Lung (tissue), 12 donors: Measurements from ENCODE around the gene C20orf144. TPM values are rescaled to one million over a fixed set of nuclear protein-coding genes. Genes with fewer than 3 reads are reported as not detected.

Experiments used
- ATAC-seq: fragments of 200-7000 bp; cut with Tn5 transposase; one replicate; pipeline ENCODE4 v1.9.1; 2020; ENCODE audit warnings: moderate number of reproducible peaks; ENCODE audit not compliant: insufficient read depth, low FRiP score
- DNase-seq, 3 donors: peaks; one replicate each; pipeline ENCODE4 v3.0.0-alpha.2; 2013 to 2017
- H3K27ac ChIP-seq, 2 donors: one replicate each; pipeline ENCODE4 v1.5.1; 2013; ENCODE audit warnings: mild to moderate bottlenecking in 2 of 2, moderate library complexity in 2 of 2, control low read depth in 1 of 2, inconsistent platforms in 1 of 2, low read depth in 1 of 2, low read length in 1 of 2
- H3K27me3 ChIP-seq, 3 donors: one replicate each; pipeline ENCODE4 v1.5.1; 2013; ENCODE audit warnings: low read length in 2 of 3; ENCODE audit not compliant: control insufficient read depth in 3 of 3, insufficient read depth in 3 of 3
- H3K36me3 ChIP-seq, 4 donors: one replicate each; pipeline ENCODE4 v1.5.1; 2013; ENCODE audit warnings: low read length in 4 of 4, mild to moderate bottlenecking in 1 of 4, moderate library complexity in 1 of 4; ENCODE audit not compliant: control insufficient read depth in 4 of 4, insufficient read depth in 4 of 4
- H3K4me1 ChIP-seq, 5 donors: one replicate each; pipeline ENCODE4 v1.5.1; 2013; ENCODE audit warnings: low read length in 5 of 5, mild to moderate bottlenecking in 2 of 5, moderate library complexity in 1 of 5; ENCODE audit not compliant: control insufficient read depth in 5 of 5, insufficient read depth in 5 of 5
- H3K4me3 ChIP-seq: one replicate; pipeline ENCODE4 v1.5.1; 2013; ENCODE audit warnings: mild to moderate bottlenecking, control low read depth, moderate library complexity
- H3K9ac ChIP-seq, 2 donors: one replicate each; pipeline ENCODE4 v1.5.1; 2013; ENCODE audit warnings: low read length in 2 of 2, control low read depth in 1 of 2; ENCODE audit not compliant: insufficient read depth in 1 of 2
- H3K9me3 ChIP-seq, 4 donors: one replicate each; pipeline ENCODE4 v1.5.1; 2013; ENCODE audit warnings: low read length in 3 of 4, mild to moderate bottlenecking in 1 of 4, moderate library complexity in 1 of 4; ENCODE audit not compliant: control insufficient read depth in 4 of 4, insufficient read depth in 3 of 4
- CTCF ChIP-seq: IDR thresholded peaks from 2 replicates; pipeline ENCODE4 v1.5.1; 2012; ENCODE audit warnings: mild to moderate bottlenecking; ENCODE audit errors: control extremely low read depth, extremely low read depth
- WGBS, 2 donors: extraction: QIAGEN DNeasy Blood & Tissue Kit; methylation state at CpG; one replicate each; pipeline ENCODE4 v1.1.7; 2013; 5-methylcytosine and 5-hydroxymethylcytosine counted together
- polyA plus RNA-seq, 2 donors: library from polyadenylated mRNA; stranded (reverse); fragments of 200-250 nt; gene quantifications; one replicate each; pipeline ENCODE4 v1.2.1, GENCODE V29; 2013
- total RNA-seq, 2 donors: library from RNA; depleted of rRNA in 1 of 2; stranded (reverse); fragments of >200 nt in 1 of 2; gene quantifications; one replicate each; pipeline ENCODE4 v1.2.1, GENCODE V29; 2014 to 2021
- donor health status: control.
- donor health status: control.
- donor health status: Bipolar disorder and iron deficiency.
- donor health status: healthy.
- donor health status: DM: yes; HTN: yes; CAD: no.

C20orf144 gene
- total and polyA plus RNA-seq, 4 donors: 0.05 to 0.31 (median 0.08) TPM; not detected in 1

- no peak for DNase-seq
- Histone ChIP-seq H3K9ac (no peak overlapping the region), H3K4me3 (no peak overlapping the region), H3K36me3 (no peaks in the 10 kb centered on the region), H3K27ac (peak overlapping the region in 1 of 2 donors; percentile 35), H3K9me3 (no peaks in the 10 kb centered on the region), H3K27me3 (no peaks in the 10 kb centered on the region), H3K4me1 (peaks cover 0 to 25% (median 18%) of the 10 kb centered on the region in 5 donors)
- ATAC-seq: no peak
- no peak for TF ChIP-seq CTCF
- WGBS, 2 donors: 79 to 98% methylated on average over 3 of the region's 3 CpGs
These were observed 26.1 kb downstream of the C20orf144 start for GRCh38 chr20:33687993-33688937.

- TF ChIP-seq CTCF: no peak
- WGBS, 2 donors: 62 to 94% methylated on average over 3 of the region's 3 CpGs
- Histone ChIP-seq H3K4me1 (peaks cover 0 to 27% (median 21%) of the 10 kb centered on the region in 5 donors), H3K27ac (peak overlapping the region in 1 of 2 donors; percentile 24), H3K4me3 (no peak overlapping the region), H3K9ac (no peak overlapping the region), H3K27me3 (no peaks in the 10 kb centered on the region), H3K36me3 (no peaks in the 10 kb centered on the region), H3K9me3 (no peaks in the 10 kb centered on the region)
- no peak for ATAC-seq
- peak in 2 of 3 donors; percentile 37 to 67 for DNase-seq
These were observed 26.9 kb downstream of the C20orf144 start for GRCh38 chr20:33688938-33689424.

- 95 to 98% methylated on average over 1 of the region's 1 CpG for WGBS, 2 donors
- H3K4me3 ChIP-seq: no peak overlapping the region
- H3K9ac ChIP-seq: no peak overlapping the region
- no peaks in the 10 kb centered on the region for H3K36me3 ChIP-seq
- ATAC-seq (no peak), DNase-seq (no peak)
- TF ChIP-seq CTCF: no peak
- H3K4me1 ChIP-seq: peaks cover 0 to 30% (median 19%) of the 10 kb centered on the region in 5 donors
- H3K27me3 ChIP-seq: no peaks in the 10 kb centered on the region
- no peak overlapping the region for H3K27ac ChIP-seq
- H3K9me3 ChIP-seq: no peaks in the 10 kb centered on the region
These were observed 27.4 kb downstream of the C20orf144 start for GRCh38 chr20:33689493-33689892.
